SHP77 (cell line): ENCODE data around the gene CTPS2.

Source experiments
- DNase-seq, 2 experiments: peaks; one replicate each; lab custom pipeline; 2025; lab: John Stamatoyannopoulos, UW

The CTPS2 gene

DNA sequence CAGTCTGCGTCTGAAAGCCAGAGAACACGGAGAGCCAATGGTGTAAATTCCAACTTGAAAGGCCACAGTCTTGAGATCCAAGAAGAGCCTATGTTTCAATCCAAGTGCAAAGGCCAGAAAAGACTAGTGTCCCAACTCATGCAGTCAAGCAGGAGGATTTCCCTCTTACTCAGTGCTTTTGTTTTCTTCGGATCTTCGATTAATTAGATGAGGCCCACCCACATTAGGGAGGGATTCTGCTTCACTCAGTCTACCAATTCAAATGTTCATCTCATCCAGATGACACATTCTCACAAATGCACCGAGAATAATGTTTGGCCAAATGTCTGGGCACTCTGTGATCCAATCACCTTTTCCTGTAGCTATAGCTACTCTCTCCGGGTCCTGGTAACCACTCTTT lies 154.0 kb downstream of the CTPS2 start:
- no peak for DNase-seq

- no peak for DNase-seq
Observed at GRCh38 chrX:16552546-16552945, 159.9 kb downstream of the CTPS2 start.

DNA sequence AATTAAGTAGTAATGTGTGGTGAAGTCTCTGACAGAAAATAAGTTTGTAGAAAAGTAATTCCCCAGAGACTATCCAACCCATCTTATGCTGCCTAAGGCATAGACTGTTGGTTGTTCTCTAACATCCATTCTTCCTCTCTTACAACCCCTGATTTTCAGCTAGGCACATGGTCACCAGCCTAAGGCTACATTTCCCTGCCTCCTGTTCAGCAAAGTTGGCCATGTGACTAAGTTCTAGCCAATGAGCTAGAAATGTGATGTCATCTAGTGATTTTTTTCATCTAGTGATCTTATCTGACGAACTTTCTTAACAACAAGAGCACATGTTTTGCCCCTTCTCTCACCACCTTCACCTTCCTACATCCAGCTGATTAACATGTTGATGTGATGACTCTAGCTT lies 164.8 kb downstream of the CTPS2 start:
- no peak for DNase-seq

DNA sequence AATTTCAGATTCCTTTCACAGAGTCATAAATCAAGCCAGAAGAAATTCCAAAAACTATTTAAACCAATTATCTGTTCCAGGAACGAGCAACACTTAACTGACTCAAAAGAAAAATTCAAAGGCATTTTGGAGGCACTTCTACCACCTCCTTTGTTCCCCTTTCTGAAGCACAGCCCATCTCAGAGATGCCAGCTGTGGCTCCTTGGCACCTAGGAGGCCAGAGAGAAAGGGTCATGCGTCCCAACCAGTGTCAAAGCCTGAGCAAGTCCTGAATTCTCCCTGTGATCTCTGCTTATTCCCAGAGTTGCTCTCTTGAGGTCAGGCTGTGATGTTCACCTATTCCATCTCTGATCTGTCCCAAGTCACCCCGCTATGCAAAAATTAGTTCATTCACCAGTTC lies 167.5 kb downstream of the CTPS2 start:
- DNase-seq, result no peak
